GM19193 (cell line): ENCODE data around the gene HABP2.

Experiments used
- POLR2A ChIP-seq: IDR thresholded peaks from 4 replicates; pipeline ENCODE4 v1.6.1; 2011; ENCODE audit not compliant: insufficient read depth, insufficient read length; ENCODE audit errors: extremely low read depth

HABP2 gene

GRCh38 chr10:113561214-113561613, 8.4 kb downstream of the HABP2 start:
- no peak for TF ChIP-seq POLR2A

- TF ChIP-seq POLR2A = no peak
These were observed 9.2 kb downstream of the HABP2 start for GRCh38 chr10:113562069-113562468.

- no peak for TF ChIP-seq POLR2A
These were observed 9.9 kb downstream of the HABP2 start for GRCh38 chr10:113562704-113563103.

DNA sequence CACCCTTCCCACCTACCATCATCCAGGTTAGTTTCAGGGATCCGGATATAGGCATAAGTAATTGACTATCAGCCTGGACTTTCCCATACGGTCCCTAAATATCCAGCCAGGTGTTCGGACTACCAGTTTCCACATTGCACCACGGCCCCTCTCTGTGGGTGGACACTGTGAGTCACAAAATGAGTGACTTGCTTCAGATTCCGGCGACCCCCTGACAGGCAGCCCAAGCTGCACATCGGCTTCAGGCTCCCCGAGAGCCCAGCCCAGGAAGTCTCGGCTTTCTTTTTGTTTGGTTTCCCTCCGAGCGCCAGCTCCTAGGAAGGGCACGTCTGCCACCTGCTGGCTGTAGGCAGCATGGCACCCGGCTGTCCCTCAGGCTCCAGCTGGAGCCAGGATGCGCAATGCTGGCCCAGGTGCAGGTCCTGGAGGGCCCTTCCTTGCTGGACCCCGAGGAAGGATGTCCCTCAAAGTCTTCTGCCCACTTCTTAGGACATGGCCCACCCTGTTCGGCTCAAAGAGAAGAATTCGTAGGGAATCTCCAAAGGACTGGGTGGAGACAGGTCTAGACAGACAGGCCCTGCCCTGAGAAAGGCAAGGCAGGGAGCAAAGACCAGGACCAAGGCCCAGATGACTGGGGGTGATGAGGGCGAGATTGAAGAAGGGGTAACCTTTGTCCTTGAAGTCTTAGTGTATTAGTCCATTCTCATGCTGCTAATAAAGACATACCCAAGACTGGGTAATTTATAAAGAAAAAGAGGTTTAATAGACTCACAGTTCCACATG, 10.6 kb downstream of the HABP2 start:
- TF ChIP-seq POLR2A = no peak

- TF ChIP-seq POLR2A = no peak
These were observed 12.5 kb downstream of the HABP2 start for GRCh38 chr10:113565364-113565763.

DNA sequence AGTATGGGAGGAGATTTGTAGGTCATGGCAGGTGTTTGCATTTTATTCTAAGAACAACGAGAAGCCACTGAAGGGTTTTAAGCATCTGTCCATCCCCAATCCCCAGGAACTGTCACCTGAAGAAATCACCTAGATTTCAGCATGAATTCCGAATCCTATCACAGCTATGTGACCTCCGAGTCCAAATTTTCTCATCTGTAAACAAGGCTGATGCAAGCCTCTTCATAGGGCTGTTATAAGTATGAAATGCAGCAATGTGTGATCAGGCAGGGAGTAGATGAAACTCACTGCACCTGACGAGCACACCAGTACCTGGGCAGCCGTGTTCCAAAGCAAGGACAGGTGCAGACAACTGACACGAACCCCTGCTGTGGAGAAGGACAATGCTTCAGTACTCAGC, 14.0 kb downstream of the HABP2 start:
- TF ChIP-seq POLR2A = no peak

DNA sequence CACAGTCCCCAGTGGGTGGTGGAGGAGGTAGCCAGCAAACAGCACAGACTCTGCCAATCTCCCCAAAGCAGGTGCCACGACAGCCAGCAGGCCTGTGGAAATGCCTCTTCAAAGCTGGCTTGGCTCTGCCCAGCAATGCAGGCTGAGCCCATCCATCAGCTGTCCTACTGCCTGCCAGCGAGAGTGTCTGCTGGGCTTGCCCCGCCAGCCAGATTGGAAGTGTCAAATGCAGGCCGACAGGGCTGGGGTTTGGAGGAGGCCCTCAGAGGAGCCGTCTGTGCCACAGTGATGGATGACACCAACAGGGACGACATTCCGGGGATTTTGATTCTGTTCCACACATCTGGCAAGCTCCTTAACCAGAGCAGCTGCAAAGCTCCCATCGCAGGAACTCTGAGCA, 16.7 kb downstream of the HABP2 start:
- TF ChIP-seq POLR2A = no peak

DNA sequence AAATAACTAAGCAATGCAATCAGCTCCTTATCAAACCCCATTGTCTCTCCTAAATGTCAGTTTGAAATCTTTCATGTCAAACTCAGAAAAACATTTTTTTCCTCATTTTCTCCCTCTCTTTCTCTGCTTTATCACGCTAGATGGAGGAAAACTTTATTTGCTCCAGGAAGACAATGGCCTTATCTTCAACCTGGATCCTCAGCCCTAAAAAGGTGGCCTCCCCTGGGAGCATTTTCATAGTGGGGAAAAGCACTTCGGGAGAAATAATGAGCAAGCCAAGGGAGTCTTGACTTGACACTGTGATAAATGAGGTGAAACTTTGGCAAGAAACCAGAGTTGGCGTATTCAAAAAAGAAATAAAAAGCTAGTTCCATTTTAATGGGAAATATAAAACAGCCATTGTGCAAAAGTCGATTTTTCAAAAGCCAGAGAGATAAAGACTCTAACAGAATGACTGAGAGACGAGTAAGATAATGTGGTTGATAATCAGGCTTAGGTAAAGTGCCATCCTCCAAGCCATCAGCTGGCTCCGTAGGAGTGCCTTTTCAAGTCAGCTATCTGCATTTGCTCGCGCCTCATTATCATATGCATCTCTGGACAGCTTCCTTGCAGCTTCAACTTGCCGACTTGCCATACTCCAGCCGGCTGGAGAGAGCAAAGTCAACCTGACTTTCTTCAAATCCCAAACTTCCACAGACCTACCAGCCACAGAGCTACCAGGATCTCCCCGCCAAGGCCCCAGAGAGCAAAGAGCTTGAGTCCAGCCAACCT, 19.9 kb downstream of the HABP2 start:
- no peak for TF ChIP-seq POLR2A

DNA sequence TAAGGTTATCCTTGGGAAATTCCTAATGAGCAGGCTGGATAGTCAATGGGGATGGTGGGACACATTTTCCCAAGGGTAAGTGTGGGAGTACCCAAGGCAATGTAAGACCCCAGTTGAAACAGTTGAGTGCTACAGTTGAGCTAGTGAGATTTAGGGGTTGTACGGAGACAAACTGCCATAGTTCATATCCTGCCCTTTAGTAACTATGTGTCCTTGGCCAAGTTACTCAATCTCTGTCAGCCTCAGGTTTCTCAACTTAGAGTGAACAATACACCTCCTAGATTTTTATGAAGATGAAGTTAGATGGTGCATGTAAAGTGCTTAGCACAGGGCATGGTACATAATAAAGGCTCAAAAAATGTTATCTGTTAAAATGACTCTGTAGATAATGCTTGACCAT, 20.5 kb downstream of the HABP2 start:
- TF ChIP-seq POLR2A = no peak

- no peak for TF ChIP-seq POLR2A
These were observed 24.0 kb downstream of the HABP2 start for GRCh38 chr10:113576852-113577251.

DNA sequence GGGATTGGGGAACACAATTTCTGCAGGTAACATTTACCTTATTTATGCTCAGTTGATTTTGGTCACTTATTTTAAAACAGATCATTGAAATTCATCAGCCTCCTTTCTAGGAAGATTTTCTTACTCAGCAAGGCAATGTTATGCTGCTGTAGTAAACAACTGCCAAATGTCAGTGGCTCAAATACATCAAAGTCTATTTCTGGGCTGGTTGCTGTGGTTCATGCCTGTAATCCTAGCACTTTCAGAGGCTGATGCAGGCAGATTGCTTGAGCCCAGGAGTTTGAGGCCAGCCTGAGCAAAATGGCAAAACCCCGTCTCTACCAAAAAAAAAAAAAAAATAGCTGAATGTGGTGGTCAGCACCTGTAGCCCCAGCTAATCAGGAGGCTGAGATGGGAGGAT, 25.9 kb downstream of the HABP2 start:
- TF ChIP-seq POLR2A = no peak

DNA sequence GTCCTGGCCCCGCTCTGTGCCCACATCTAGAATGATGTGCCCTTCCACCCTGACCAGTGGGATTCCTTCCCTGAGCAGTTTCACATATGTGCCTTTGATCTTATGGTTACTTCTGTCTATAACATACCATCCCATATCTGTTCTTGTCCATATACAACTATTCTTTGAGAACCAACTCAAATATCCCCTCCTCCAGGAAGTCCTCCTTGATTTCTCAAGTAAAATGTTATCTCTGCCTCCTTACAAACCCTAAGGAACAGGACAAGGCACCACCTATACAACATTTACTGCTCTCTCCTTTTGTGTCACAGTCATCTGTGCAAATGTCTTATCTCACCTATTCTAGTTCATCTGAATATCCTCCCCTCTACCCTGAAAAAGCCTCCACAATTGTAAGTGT, 28.2 kb downstream of the HABP2 start:
- TF ChIP-seq POLR2A = no peak

GRCh38 chr10:113583571-113583970, 30.7 kb downstream of the HABP2 start:
- no peak for TF ChIP-seq POLR2A

GRCh38 chr10:113585949-113586348, 33.1 kb downstream of the HABP2 start:
- no peak for TF ChIP-seq POLR2A

DNA sequence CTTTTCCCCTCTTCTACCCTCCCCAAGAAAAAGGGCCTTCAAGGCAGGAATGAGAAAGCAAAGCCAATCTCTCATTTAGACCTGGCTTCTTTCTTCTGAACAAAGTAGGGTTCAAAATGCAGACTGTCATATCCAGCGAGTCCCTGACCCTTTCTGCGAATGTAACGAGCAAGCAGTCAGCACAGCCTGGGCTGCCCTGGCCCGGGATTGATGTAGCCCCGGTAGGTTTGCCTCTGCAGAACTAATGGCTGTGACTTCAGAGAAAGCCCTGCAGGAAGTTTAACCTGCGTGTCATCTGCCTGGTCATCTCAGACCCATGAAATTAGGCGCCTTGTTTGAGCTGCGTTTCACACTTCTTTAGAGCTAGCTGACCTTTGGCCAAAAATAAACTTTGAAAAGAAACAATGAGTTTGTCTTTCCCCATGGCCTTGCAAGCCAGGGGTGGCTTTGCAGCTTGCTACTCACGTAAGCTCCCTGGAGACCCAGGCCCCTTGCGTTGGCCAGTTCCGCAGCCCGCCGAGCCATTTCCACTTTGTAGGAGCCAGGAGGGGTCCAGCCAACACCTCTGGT, 36.4 kb downstream of the HABP2 start:
- no peak for TF ChIP-seq POLR2A

DNA sequence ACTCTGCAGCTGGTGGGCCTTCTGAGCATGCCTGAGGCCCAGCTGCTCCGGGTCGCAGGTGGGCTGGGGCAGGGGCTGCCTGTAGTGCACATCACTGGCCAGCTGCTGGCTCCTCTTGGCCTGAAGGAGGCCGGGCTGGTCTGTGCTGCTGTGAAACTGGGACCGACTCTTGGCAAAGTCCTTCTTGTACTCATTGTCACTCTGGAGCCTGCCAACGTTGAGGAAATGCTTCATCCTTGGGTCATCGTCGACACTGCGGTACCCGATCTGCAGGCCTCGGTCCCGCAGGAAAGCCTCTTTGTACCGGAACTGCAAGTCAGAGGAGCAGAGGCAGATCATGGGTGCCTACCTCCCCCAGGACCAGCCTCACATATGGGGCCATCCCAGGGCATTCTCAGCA, 37.7 kb downstream of the HABP2 start:
- TF ChIP-seq POLR2A = no peak
